Gastroesophageal sphincter (tissue), 4 donors: Measurements from ENCODE around the gene THNSL1. TPM values are rescaled to one million over a fixed set of nuclear protein-coding genes. Genes with fewer than 3 reads are reported as not detected.

Experiments used
- ATAC-seq: fragments of 150-250 bp; one replicate; pipeline ENCODE4 v1.9.1; 2016; ENCODE audit warnings: mild to moderate bottlenecking, moderate library complexity
- H3K27ac ChIP-seq, 4 donors: fragments of 200-600 bp; sonication (generic) in 3 of 4; 1 replicate in 3 of 4; 2 replicates in 1 of 4; pipeline ENCODE4 v1.5.1; 2016 to 2019
- H3K27me3 ChIP-seq: fragments of 200-600 bp; sonication (generic); one replicate; pipeline ENCODE4 v1.5.1; 2019
- H3K36me3 ChIP-seq, 2 donors: fragments of 200-600 bp; sonication (generic); one replicate each; pipeline ENCODE4 v1.5.1; 2019; ENCODE audit warnings: control low read depth in 1 of 2
- H3K4me1 ChIP-seq, 3 donors: fragments of 200-600 bp; sonication (generic); 1 replicate in 2 of 3; 2 replicates in 1 of 3; pipeline ENCODE4 v1.5.1; 2016 to 2019; ENCODE audit warnings: control low read depth in 2 of 3
- H3K4me3 ChIP-seq, 2 donors: fragments of 200-600 bp; sonication (generic); one replicate each; pipeline ENCODE4 v1.5.1; 2019; ENCODE audit warnings: mild to moderate bottlenecking in 1 of 2, moderate library complexity in 1 of 2
- H3K9me3 ChIP-seq, 3 donors: fragments of 200-600 bp; sonication (generic); one replicate each; pipeline ENCODE4 v1.5.1; 2017 to 2019; ENCODE audit warnings: control low read depth in 2 of 3
- CTCF ChIP-seq, 4 experiments: fragments of 200-600 bp in 2 of 4; fragments of 450-650 bp in 2 of 4; sonication (generic) in 1 of 4; IDR thresholded peaks; one replicate each; pipeline ENCODE4 v1.5.1; 2017 to 2019; ENCODE audit warnings: antibody characterized with exemption in 4 of 4, mild to moderate bottlenecking in 2 of 4, moderate library complexity in 2 of 4
- EP300 ChIP-seq: sonication (generic); formaldehyde crosslinking; IDR thresholded peaks from one replicate; pipeline ENCODE4 v1.6.1; 2017; ENCODE audit warnings: antibody characterized with exemption, mild to moderate bottlenecking
- POLR2A ChIP-seq, 2 donors: fragments of 450-650 bp; IDR thresholded peaks; one replicate each; pipeline ENCODE4 v1.6.1; 2017; ENCODE audit warnings: antibody characterized with exemption in 2 of 2, mild to moderate bottlenecking in 2 of 2, moderate library complexity in 1 of 2
- POLR2AphosphoS5 ChIP-seq: sonication (generic); formaldehyde crosslinking; IDR thresholded peaks from one replicate; pipeline ENCODE4 v1.6.1; 2017; ENCODE audit warnings: antibody characterized with exemption
- WGBS, 2 donors: methylation state at CpG; one replicate each; pipeline ENCODE4 v1.1.5; 2018; ENCODE audit warnings: low coverage in 1 of 2; 5-methylcytosine and 5-hydroxymethylcytosine counted together
- total RNA-seq, 4 donors: library from RNA; depleted of rRNA; stranded (reverse); fragments of >200 nt; gene quantifications; one replicate each; pipeline ENCODE4 v1.1.0, GENCODE V29; 2016

THNSL1 gene
- total RNA-seq, 4 donors from 2014 or later: 0.73 to 2.2 (median 1.3) TPM

GRCh38 chr10:24971374-24971773 lies 45.0 kb upstream of the THNSL1 start:
- Histone ChIP-seq H3K27ac (no peak overlapping the region), H3K36me3 (no peaks in the 10 kb centered on the region), H3K4me1 (no peaks in the 10 kb centered on the region), H3K27me3 (no peaks in the 10 kb centered on the region), H3K4me3 (no peak overlapping the region), H3K9me3 (no peaks in the 10 kb centered on the region)
- TF ChIP-seq EP300 (no peak), POLR2A (IDR thresholded peaks at IDR 0.05) (no peak), POLR2AphosphoS5 (no peak), CTCF (IDR thresholded peaks at IDR 0.05) (no peak)
- ATAC-seq: no peak

GRCh38 chr10:24973163-24973562 lies 43.2 kb upstream of the THNSL1 start:
- H3K27ac ChIP-seq: no peak overlapping the region
- no peaks in the 10 kb centered on the region for H3K4me1 ChIP-seq
- WGBS, 2 donors: 85 to 89% methylated on average over 5 of the region's 5 CpGs
- TF ChIP-seq CTCF (IDR thresholded peaks at IDR 0.05) (no peak), EP300 (no peak), POLR2A (IDR thresholded peaks at IDR 0.05) (no peak), POLR2AphosphoS5 (no peak)
- H3K4me3 ChIP-seq: no peak overlapping the region
- no peaks in the 10 kb centered on the region for H3K36me3 ChIP-seq
- ATAC-seq: no peak
- no peaks in the 10 kb centered on the region for H3K27me3 ChIP-seq
- no peaks in the 10 kb centered on the region for H3K9me3 ChIP-seq

GRCh38 chr10:24974976-24975375 lies 41.4 kb upstream of the THNSL1 start:
- ATAC-seq: peak; percentile 94

GRCh38 chr10:24979685-24980084 lies 36.7 kb upstream of the THNSL1 start:
- no peaks in the 10 kb centered on the region for H3K4me1 ChIP-seq
- TF ChIP-seq POLR2A (IDR thresholded peaks at IDR 0.05) (no peak), EP300 (no peak), CTCF (IDR thresholded peaks at IDR 0.05) (no peak), POLR2AphosphoS5 (no peak)
- H3K36me3 ChIP-seq: no peaks in the 10 kb centered on the region
- no peaks in the 10 kb centered on the region for H3K27me3 ChIP-seq
- H3K27ac ChIP-seq: no peak overlapping the region
- H3K9me3 ChIP-seq: no peaks in the 10 kb centered on the region
- no peak for ATAC-seq
- H3K4me3 ChIP-seq: no peak overlapping the region
- WGBS, 2 donors: 97 to 100% methylated on average over 1 to 4 of the region's 4 CpGs

More at GRCh38 chr10:24974976-24975375, 41.4 kb upstream of the THNSL1 start:
- Histone ChIP-seq H3K4me3 (no peak overlapping the region), H3K9me3 (no peaks in the 10 kb centered on the region), H3K36me3 (no peaks in the 10 kb centered on the region), H3K27ac (no peak overlapping the region), H3K4me1 (no peaks in the 10 kb centered on the region), H3K27me3 (no peaks in the 10 kb centered on the region)
- no peak for TF ChIP-seq EP300
- peak; percentile 41 for TF ChIP-seq POLR2AphosphoS5
- peak in 1 of 4 experiments; percentile 22 for TF ChIP-seq CTCF (IDR thresholded peaks at IDR 0.05)
- 12 to 75% methylated on average over 2 of the region's 2 CpGs for WGBS, 2 donors

GRCh38 chr10:24981161-24981710 lies 35.2 kb upstream of the THNSL1 start:
- Histone ChIP-seq H3K4me1 (no peaks in the 10 kb centered on the region), H3K4me3 (no peak overlapping the region), H3K27ac (no peak overlapping the region), H3K9me3 (no peaks in the 10 kb centered on the region), H3K36me3 (no peaks in the 10 kb centered on the region), H3K27me3 (no peaks in the 10 kb centered on the region)
- 51 to 100% methylated on average over 1 to 5 of the region's 5 CpGs for WGBS, 2 donors
- no peak for ATAC-seq
- no peak for TF ChIP-seq POLR2A (IDR thresholded peaks at IDR 0.05)
- TF ChIP-seq POLR2AphosphoS5: no peak
- no peak for TF ChIP-seq CTCF (IDR thresholded peaks at IDR 0.05)
- no peak for TF ChIP-seq EP300
